Anterior cingulate cortex (tissue), 58 donors: ENCODE measurements around the gene DAZL.
A peak's percentile ranks its signal among the peaks of the same experiment; 100 is the strongest.
"Not testable (repeated sequence)": the region's sequence is repeated elsewhere in the genome, so short reads cannot be mapped to it uniquely, and the experiment has no call there.

Experiments
- DNase-seq, 58 donors: peaks; one replicate each; lab custom pipeline; 2025; lab: John Stamatoyannopoulos, UW

The DAZL gene

GRCh38 chr3:16604887-16605602, at the start of gene DAZL:
Gene DAZL (minus strand): TSS chr3:16605423. CDS start chr3:16605205, 218 bp downstream.
- no peak for DNase-seq

- no peak for DNase-seq
Measured at GRCh38 chr3:16654976-16655375, 49.8 kb upstream of the DAZL start.

GRCh38 chr3:16653712-16654111, 48.5 kb upstream of the DAZL start:
- no peak for DNase-seq

GRCh38 chr3:16647668-16648067, 42.4 kb upstream of the DAZL start:
- no peak for DNase-seq

GRCh38 chr3:16639806-16640205, 34.6 kb upstream of the DAZL start:
- no peak for DNase-seq

GRCh38 chr3:16633948-16634347, 28.7 kb upstream of the DAZL start:
- DNase-seq, result no peak

- DNase-seq, result no peak
Measured at GRCh38 chr3:16632395-16632794, 27.2 kb upstream of the DAZL start.

- DNase-seq, result no peak
Measured at GRCh38 chr3:16618721-16619120, 13.5 kb upstream of the DAZL start.

- DNase-seq, result not testable (repeated sequence)
Measured at GRCh38 chr3:16617155-16617554, 11.9 kb upstream of the DAZL start.

GRCh38 chr3:16616083-16616482, 10.9 kb upstream of the DAZL start:
- DNase-seq, result no peak

- no peak for DNase-seq
Measured at GRCh38 chr3:16614033-16615031, 9.1 kb upstream of the DAZL start.

GRCh38 chr3:16609927-16610580, 4.8 kb upstream of the DAZL start:
- no peak for DNase-seq

- DNase-seq, result no peak
Measured at GRCh38 chr3:16608816-16609215, 3.6 kb upstream of the DAZL start.

- DNase-seq, result no peak
Measured at GRCh38 chr3:16607718-16608117, 2.5 kb upstream of the DAZL start.

- no peak for DNase-seq
Measured at GRCh38 chr3:16606398-16606797, 1.2 kb upstream of the DAZL start.

GRCh38 chr3:16605966-16606365, 743 bp upstream of the DAZL start:
- DNase-seq, result no peak

GRCh38 chr3:16604433-16604832, 790 bp downstream of the DAZL start:
- no peak for DNase-seq

GRCh38 chr3:16601537-16602005, 3.7 kb downstream of the DAZL start:
- no peak for DNase-seq

- DNase-seq, result peak in 54 of 58 donors; percentile 0 to 90 (median 41)
Measured at GRCh38 chr3:16600780-16601536, 4.3 kb downstream of the DAZL start.

- no peak for DNase-seq
Measured at GRCh38 chr3:16599694-16600093, 5.5 kb downstream of the DAZL start.
